ENCODE results near the gene SECISBP2L.
A peak's percentile ranks its signal among the peaks of the same experiment; 100 is the strongest.

The SECISBP2L gene

GRCh38 chr15:48955967-48956366, 90.3 kb downstream of the SECISBP2L start:
- Histone ChIP-seq H3K36me3 (ENCODE audit: control insufficient read depth, insufficient read depth, low read length, severe bottlenecking) (no peaks in the 10 kb centered on the region), H3K4me1 (ENCODE audit: control insufficient read depth, insufficient read depth, low read length) (peaks cover 15% of the 10 kb centered on the region), H3K4me3 (ENCODE audit: low read length) (no peak overlapping the region), H3K27me3 (replicated peaks; ENCODE audit: control insufficient read depth, insufficient read depth, low read length) (no peaks in the 10 kb centered on the region), H3K9me3 (ENCODE audit: control insufficient read depth, low read length) (no peaks in the 10 kb centered on the region), H3K9ac (ENCODE audit: low read length) (no peak overlapping the region)
- DNase-seq (ENCODE audit: low read depth), result no peak

GRCh38 chr15:48955370-48955769, 90.9 kb downstream of the SECISBP2L start:
- no peak for DNase-seq (ENCODE audit: low read depth)
- Histone ChIP-seq H3K36me3 (ENCODE audit: control insufficient read depth, insufficient read depth, low read length, severe bottlenecking) (no peaks in the 10 kb centered on the region), H3K9ac (ENCODE audit: low read length) (no peak overlapping the region), H3K27me3 (replicated peaks; ENCODE audit: control insufficient read depth, insufficient read depth, low read length) (no peaks in the 10 kb centered on the region), H3K4me3 (ENCODE audit: low read length) (no peak overlapping the region), H3K4me1 (ENCODE audit: control insufficient read depth, insufficient read depth, low read length) (peaks cover 15% of the 10 kb centered on the region), H3K9me3 (ENCODE audit: control insufficient read depth, low read length) (no peaks in the 10 kb centered on the region)

- H3K4me1 ChIP-seq (ENCODE audit: control insufficient read depth, insufficient read depth, low read length), result peaks cover 15% of the 10 kb centered on the region
- no peaks in the 10 kb centered on the region for H3K27me3 ChIP-seq (replicated peaks; ENCODE audit: control insufficient read depth, insufficient read depth, low read length)
- no peaks in the 10 kb centered on the region for H3K9me3 ChIP-seq (ENCODE audit: control insufficient read depth, low read length)
Observed at GRCh38 chr15:48954538-48954937, 91.7 kb downstream of the SECISBP2L start.

GRCh38 chr15:48946840-48947187, 99.4 kb downstream of the SECISBP2L start:
- Histone ChIP-seq H3K4me1 (ENCODE audit: control insufficient read depth, insufficient read depth, low read length) (peaks cover 3% of the 10 kb centered on the region), H3K9me3 (ENCODE audit: control insufficient read depth, low read length) (no peaks in the 10 kb centered on the region), H3K27me3 (replicated peaks; ENCODE audit: control insufficient read depth, insufficient read depth, low read length) (no peaks in the 10 kb centered on the region), H3K9ac (ENCODE audit: low read length) (no peak overlapping the region), H3K4me3 (ENCODE audit: low read length) (no peak overlapping the region), H3K36me3 (ENCODE audit: control insufficient read depth, insufficient read depth, low read length, severe bottlenecking) (no peaks in the 10 kb centered on the region)
- no peak for DNase-seq (ENCODE audit: low read depth)

More at GRCh38 chr15:48954538-48954937, 91.7 kb downstream of the SECISBP2L start:
- H3K9ac ChIP-seq (ENCODE audit: low read length), result no peak overlapping the region
- no peak overlapping the region for H3K4me3 ChIP-seq (ENCODE audit: low read length)
- DNase-seq (ENCODE audit: low read depth), result peak; percentile 69
- H3K36me3 ChIP-seq (ENCODE audit: control insufficient read depth, insufficient read depth, low read length, severe bottlenecking), result no peaks in the 10 kb centered on the region

- Histone ChIP-seq H3K36me3 (ENCODE audit: control insufficient read depth, insufficient read depth, low read length, severe bottlenecking) (no peaks in the 10 kb centered on the region), H3K9me3 (ENCODE audit: control insufficient read depth, low read length) (no peaks in the 10 kb centered on the region), H3K4me3 (ENCODE audit: low read length) (no peak overlapping the region), H3K4me1 (ENCODE audit: control insufficient read depth, insufficient read depth, low read length) (peaks cover 3% of the 10 kb centered on the region), H3K27me3 (replicated peaks; ENCODE audit: control insufficient read depth, insufficient read depth, low read length) (no peaks in the 10 kb centered on the region), H3K9ac (ENCODE audit: low read length) (no peak overlapping the region)
- DNase-seq (ENCODE audit: low read depth), result peak; percentile 50
Observed at GRCh38 chr15:48946074-48946839, 100.0 kb downstream of the SECISBP2L start.

- Histone ChIP-seq H3K36me3 (ENCODE audit: control insufficient read depth, insufficient read depth, low read length, severe bottlenecking) (no peaks in the 10 kb centered on the region), H3K27me3 (replicated peaks; ENCODE audit: control insufficient read depth, insufficient read depth, low read length) (no peaks in the 10 kb centered on the region), H3K4me1 (ENCODE audit: control insufficient read depth, insufficient read depth, low read length) (peaks cover 8% of the 10 kb centered on the region), H3K9ac (ENCODE audit: low read length) (no peak overlapping the region), H3K9me3 (ENCODE audit: control insufficient read depth, low read length) (no peaks in the 10 kb centered on the region), H3K4me3 (ENCODE audit: low read length) (no peak overlapping the region)
- no peak for DNase-seq (ENCODE audit: low read depth)
Observed at GRCh38 chr15:48945386-48945785, 100.9 kb downstream of the SECISBP2L start.

- Histone ChIP-seq H3K4me3 (ENCODE audit: low read length) (no peak overlapping the region), H3K9me3 (ENCODE audit: control insufficient read depth, low read length) (no peaks in the 10 kb centered on the region), H3K4me1 (ENCODE audit: control insufficient read depth, insufficient read depth, low read length) (peaks cover 22% of the 10 kb centered on the region), H3K27me3 (replicated peaks; ENCODE audit: control insufficient read depth, insufficient read depth, low read length) (no peaks in the 10 kb centered on the region), H3K36me3 (ENCODE audit: control insufficient read depth, insufficient read depth, low read length, severe bottlenecking) (no peaks in the 10 kb centered on the region), H3K9ac (ENCODE audit: low read length) (no peak overlapping the region)
- DNase-seq (ENCODE audit: low read depth), result no peak
Observed at GRCh38 chr15:48941904-48942303, 104.3 kb downstream of the SECISBP2L start.

- H3K4me3 ChIP-seq (ENCODE audit: low read length), result no peak overlapping the region
- H3K36me3 ChIP-seq (ENCODE audit: control insufficient read depth, insufficient read depth, low read length, severe bottlenecking), result no peaks in the 10 kb centered on the region
- H3K4me1 ChIP-seq (ENCODE audit: control insufficient read depth, insufficient read depth, low read length), result peaks cover 27% of the 10 kb centered on the region
- no peaks in the 10 kb centered on the region for H3K9me3 ChIP-seq (ENCODE audit: control insufficient read depth, low read length)
- H3K9ac ChIP-seq (ENCODE audit: low read length), result no peak overlapping the region
- H3K27me3 ChIP-seq (replicated peaks; ENCODE audit: control insufficient read depth, insufficient read depth, low read length), result no peaks in the 10 kb centered on the region
- peak; percentile 52 for DNase-seq (ENCODE audit: low read depth)
Observed at GRCh38 chr15:48940508-48940907, 105.7 kb downstream of the SECISBP2L start.

- Histone ChIP-seq H3K27me3 (replicated peaks; ENCODE audit: control insufficient read depth, insufficient read depth, low read length) (no peaks in the 10 kb centered on the region), H3K4me1 (ENCODE audit: control insufficient read depth, insufficient read depth, low read length) (peaks cover 27% of the 10 kb centered on the region), H3K9ac (ENCODE audit: low read length) (no peak overlapping the region), H3K36me3 (ENCODE audit: control insufficient read depth, insufficient read depth, low read length, severe bottlenecking) (no peaks in the 10 kb centered on the region), H3K9me3 (ENCODE audit: control insufficient read depth, low read length) (no peaks in the 10 kb centered on the region), H3K4me3 (ENCODE audit: low read length) (no peak overlapping the region)
- DNase-seq (ENCODE audit: low read depth), result peak; percentile 86
Observed at GRCh38 chr15:48939648-48940047, 106.6 kb downstream of the SECISBP2L start.
